Panc1 (cell line): Measurements from ENCODE around the gene SUPT3H.

Experiments
- CTCF ChIP-seq: fragments of 450-650 bp; IDR thresholded peaks from 2 replicates; pipeline ENCODE4 v1.5.1; 2017; ENCODE audit warnings: mild to moderate bottlenecking
- POLR2AphosphoS5 ChIP-seq: IDR thresholded peaks from 2 replicates; pipeline ENCODE4 v1.6.1; 2012; ENCODE audit warnings: mild to moderate bottlenecking, low read depth, low read length, moderate library complexity
- SIN3A ChIP-seq: IDR thresholded peaks from 2 replicates; pipeline ENCODE4 v1.6.1; 2012; ENCODE audit warnings: low read depth, mild to moderate bottlenecking, low read length, moderate library complexity, borderline replicate concordance; ENCODE audit not compliant: insufficient read depth
- TCF7L2 ChIP-seq: IDR thresholded peaks from 2 replicates; pipeline ENCODE4 v1.6.1; 2011; ENCODE audit warnings: mild to moderate bottlenecking, low read depth, low read length, inconsistent platforms

DNA sequence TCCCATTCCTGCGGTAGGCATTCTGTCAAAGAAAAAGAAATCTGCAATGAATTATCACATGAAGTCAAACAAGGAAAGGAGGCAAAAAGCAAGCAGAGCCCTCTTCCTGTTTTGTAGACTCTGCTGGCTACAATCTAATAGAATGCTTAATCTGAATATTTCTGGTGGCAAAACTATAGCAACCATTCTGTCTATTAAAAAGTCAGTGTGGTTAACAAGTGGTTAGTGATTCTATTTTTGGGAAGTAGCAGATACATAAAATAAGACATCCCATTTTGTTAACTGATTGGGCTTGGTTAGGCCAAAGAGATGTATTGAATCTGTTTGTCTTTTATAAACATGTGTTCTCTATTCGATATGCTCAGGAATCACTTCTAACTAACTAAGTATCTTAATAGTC is 547.9 kb downstream of the SUPT3H start:
- TF ChIP-seq CTCF (no peak), POLR2AphosphoS5 (no peak), SIN3A (no peak), TCF7L2 (no peak)
